ENCODE data around the gene TMIGD3. TPM values are rescaled to one million over a fixed set of nuclear protein-coding genes. Genes with fewer than 3 reads are reported as not detected.

TMIGD3 gene
- total RNA-seq, 1 donor, result 0.43 TPM

GRCh38 chr1:111463029-111463683 lies 40.3 kb downstream of the TMIGD3 start:
- TF ChIP-seq CTCF (IDR thresholded peaks at IDR 0.05; ENCODE audit: insufficient read depth, low read depth, low read length), result no peak
- DNase-seq (ENCODE audit: low read depth), result peak; percentile 87
- H3K4me3 ChIP-seq (ENCODE audit: low read depth, low read length), result no peak overlapping the region

GRCh38 chr1:111462370-111463028 lies 40.9 kb downstream of the TMIGD3 start:
- DNase-seq (ENCODE audit: low read depth), result no peak
- no peak overlapping the region for H3K4me3 ChIP-seq (ENCODE audit: low read depth, low read length)
- no peak for TF ChIP-seq CTCF (IDR thresholded peaks at IDR 0.05; ENCODE audit: insufficient read depth, low read depth, low read length)

- no peak overlapping the region for H3K4me3 ChIP-seq (ENCODE audit: low read depth, low read length)
- TF ChIP-seq CTCF (IDR thresholded peaks at IDR 0.05; ENCODE audit: insufficient read depth, low read depth, low read length), result no peak
- DNase-seq (ENCODE audit: low read depth), result no peak
Measured at GRCh38 chr1:111461765-111462164, 41.7 kb downstream of the TMIGD3 start.

DNA sequence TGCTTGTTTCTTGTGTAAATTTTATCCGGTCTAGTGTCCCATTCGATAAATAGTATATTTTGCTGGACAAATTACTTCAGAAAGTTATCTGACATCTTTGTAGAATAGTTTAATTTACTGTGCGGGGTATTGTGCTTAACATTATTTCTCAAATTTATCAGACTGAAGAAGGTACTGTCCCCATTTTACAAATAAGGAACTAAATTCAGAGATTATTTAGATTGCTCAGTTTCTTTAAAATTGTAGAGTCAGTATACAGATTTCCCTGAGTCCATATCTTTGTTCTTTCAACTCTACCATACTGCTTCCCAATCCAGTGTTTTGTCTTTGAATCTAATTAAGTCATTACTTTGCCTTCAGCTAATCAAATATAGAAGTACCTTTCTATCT lies 47.8 kb downstream of the TMIGD3 start:
- no peak overlapping the region for H3K4me3 ChIP-seq (ENCODE audit: low read depth, low read length)
- no peak for TF ChIP-seq CTCF (IDR thresholded peaks at IDR 0.05; ENCODE audit: insufficient read depth, low read depth, low read length)

DNA sequence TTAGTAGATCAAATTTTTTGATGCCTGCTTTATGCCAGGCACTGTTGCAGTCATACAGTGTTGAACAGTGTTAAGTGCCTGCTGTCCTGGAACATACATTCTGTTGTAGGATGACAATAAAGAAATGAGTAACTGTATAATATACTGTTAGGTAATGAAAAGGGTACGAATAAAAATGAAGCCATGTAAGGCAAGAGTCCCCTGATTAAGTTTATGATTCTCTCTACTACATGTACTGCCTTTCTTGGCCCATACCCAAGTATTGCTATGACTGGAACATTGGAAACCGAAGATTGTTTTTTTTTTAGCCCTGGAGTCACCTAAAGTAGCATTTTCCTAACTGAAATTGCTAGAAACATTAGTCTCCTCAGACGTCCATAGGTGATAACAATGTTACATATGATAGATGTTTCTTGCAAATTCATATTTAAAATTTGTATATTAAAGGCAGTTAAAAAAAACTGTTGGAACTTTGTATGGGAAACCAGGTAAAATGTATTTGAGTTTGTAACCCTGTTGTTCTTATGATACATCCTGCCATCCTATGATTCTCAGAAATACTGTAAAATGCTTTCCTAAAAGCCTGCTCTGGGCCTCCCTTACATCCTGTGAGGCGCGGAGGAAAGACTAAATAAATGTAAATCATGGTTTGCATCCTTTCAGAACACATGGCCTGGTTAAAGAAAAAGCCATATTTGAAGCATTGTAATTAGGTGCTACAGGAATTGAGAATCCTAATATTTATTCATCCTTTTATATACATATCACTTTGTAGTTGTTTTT lies 48.4 kb downstream of the TMIGD3 start:
- DNase-seq (ENCODE audit: low read depth), result no peak
- no peak overlapping the region for H3K4me3 ChIP-seq (ENCODE audit: low read depth, low read length)
- no peak for TF ChIP-seq CTCF (IDR thresholded peaks at IDR 0.05; ENCODE audit: insufficient read depth, low read depth, low read length)

More for the DNA sequence above, 47.8 kb downstream of the TMIGD3 start:
- DNase-seq (ENCODE audit: low read depth), result no peak

DNA sequence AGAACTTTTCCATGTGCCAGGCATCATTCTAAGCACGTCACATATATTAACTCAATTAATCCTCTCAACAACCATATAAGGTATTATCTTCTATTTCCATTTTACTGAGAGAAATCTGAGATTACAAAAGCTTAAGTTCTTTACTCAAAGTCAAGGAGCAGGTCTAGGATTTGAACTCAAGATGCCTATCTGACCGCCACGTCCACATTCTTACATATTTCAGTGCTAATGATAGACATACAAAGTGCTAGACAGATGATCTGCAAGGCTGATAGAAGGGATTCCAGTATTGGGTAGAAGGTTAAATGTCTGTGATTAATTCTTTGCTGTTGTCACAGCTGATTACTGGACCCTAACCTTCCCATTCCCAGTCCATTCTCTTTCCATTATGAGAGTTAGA lies 49.7 kb downstream of the TMIGD3 start:
- no peak overlapping the region for H3K4me3 ChIP-seq (ENCODE audit: low read depth, low read length)
- no peak for DNase-seq (ENCODE audit: low read depth)
- no peak for TF ChIP-seq CTCF (IDR thresholded peaks at IDR 0.05; ENCODE audit: insufficient read depth, low read depth, low read length)
